ENCODE measurements around the gene UNC5B.

The UNC5B gene

GRCh38 chr10:71242622-71243009, 30.2 kb downstream of the UNC5B start:
- H3K79me2 ChIP-seq (ENCODE audit: low read length): no peaks in the 10 kb centered on the region
- H3K27ac ChIP-seq (ENCODE audit: low read length): no peak overlapping the region
- no peak for TF ChIP-seq CTCF (IDR thresholded peaks at IDR 0.05; ENCODE audit: low read length)
- TF ChIP-seq EZH2 (optimal IDR thresholded peaks at IDR 0.05; ENCODE audit: low read depth, low read length): no peak
- TF ChIP-seq EZH2phosphoT487 (IDR thresholded peaks at IDR 0.05; ENCODE audit: low read length): no peak
- no peaks in the 10 kb centered on the region for H3K9me3 ChIP-seq (replicated peaks; ENCODE audit: insufficient read depth, low read length)
- no peak overlapping the region for H3K4me2 ChIP-seq (ENCODE audit: low read depth, low read length)
- H3K9ac ChIP-seq (ENCODE audit: low read length): no peak overlapping the region
- H3K9me2 ChIP-seq (replicated peaks; ENCODE audit: insufficient read depth, low read length): no peaks in the 10 kb centered on the region
- no peak overlapping the region for H3K4me3 ChIP-seq (ENCODE audit: low read length)
- H3F3A ChIP-seq (ENCODE audit: insufficient read depth, low read length): no peaks in the 10 kb centered on the region
- H3K4me1 ChIP-seq (ENCODE audit: low read length): no peaks in the 10 kb centered on the region
- H4K20me1 ChIP-seq (ENCODE audit: insufficient read depth, low read length): no peaks in the 10 kb centered on the region
- DNase-seq: no peak
- H3K27me3 ChIP-seq (replicated peaks; ENCODE audit: insufficient read depth, low read length): peaks cover 15% of the 10 kb centered on the region; the same call in 1 of the 2 replicates
- H3K36me3 ChIP-seq (replicated peaks; ENCODE audit: insufficient read depth, low read length): no peaks in the 10 kb centered on the region
- no peak overlapping the region for H2AFZ ChIP-seq (ENCODE audit: low read length)

GRCh38 chr10:71243756-71244395, 31.5 kb downstream of the UNC5B start:
- no peak overlapping the region for H3K4me2 ChIP-seq (ENCODE audit: low read depth, low read length)
- no peaks in the 10 kb centered on the region for H3K79me2 ChIP-seq (ENCODE audit: low read length)
- TF ChIP-seq CTCF (IDR thresholded peaks at IDR 0.05; ENCODE audit: low read length): no peak
- no peak for TF ChIP-seq EZH2phosphoT487 (IDR thresholded peaks at IDR 0.05; ENCODE audit: low read length)
- no peak for DNase-seq
- H3K9me3 ChIP-seq (replicated peaks; ENCODE audit: insufficient read depth, low read length): no peaks in the 10 kb centered on the region
- no peak overlapping the region for H3K27ac ChIP-seq (ENCODE audit: low read length)
- H3K27me3 ChIP-seq (replicated peaks; ENCODE audit: insufficient read depth, low read length): peaks cover 15% of the 10 kb centered on the region; the same call in 1 of the 2 replicates
- H2AFZ ChIP-seq (ENCODE audit: low read length): no peak overlapping the region
- no peak overlapping the region for H3K9ac ChIP-seq (ENCODE audit: low read length)
- H3K4me3 ChIP-seq (ENCODE audit: low read length): no peak overlapping the region
- no peaks in the 10 kb centered on the region for H4K20me1 ChIP-seq (ENCODE audit: insufficient read depth, low read length)
- no peaks in the 10 kb centered on the region for H3K36me3 ChIP-seq (replicated peaks; ENCODE audit: insufficient read depth, low read length)
- H3F3A ChIP-seq (ENCODE audit: insufficient read depth, low read length): no peaks in the 10 kb centered on the region
- no peaks in the 10 kb centered on the region for H3K9me2 ChIP-seq (replicated peaks; ENCODE audit: insufficient read depth, low read length)
- no peaks in the 10 kb centered on the region for H3K4me1 ChIP-seq (ENCODE audit: low read length)

- Histone ChIP-seq H2AFZ (ENCODE audit: low read length) (no peak overlapping the region), H3K4me2 (ENCODE audit: low read depth, low read length) (no peak overlapping the region), H3K9me3 (replicated peaks; ENCODE audit: insufficient read depth, low read length) (no peaks in the 10 kb centered on the region), H4K20me1 (ENCODE audit: insufficient read depth, low read length) (no peaks in the 10 kb centered on the region), H3K36me3 (replicated peaks; ENCODE audit: insufficient read depth, low read length) (no peaks in the 10 kb centered on the region), H3K9me2 (replicated peaks; ENCODE audit: insufficient read depth, low read length) (no peaks in the 10 kb centered on the region), H3K27me3 (replicated peaks; ENCODE audit: insufficient read depth, low read length) (peaks cover 15% of the 10 kb centered on the region; the same call in 1 of the 2 replicates), H3K9ac (ENCODE audit: low read length) (no peak overlapping the region), H3K79me2 (ENCODE audit: low read length) (no peaks in the 10 kb centered on the region), H3K4me3 (ENCODE audit: low read length) (no peak overlapping the region), H3K27ac (ENCODE audit: low read length) (no peak overlapping the region), H3F3A (ENCODE audit: insufficient read depth, low read length) (no peaks in the 10 kb centered on the region), H3K4me1 (ENCODE audit: low read length) (no peaks in the 10 kb centered on the region)
- TF ChIP-seq CTCF (IDR thresholded peaks at IDR 0.05; ENCODE audit: low read length) (no peak), EZH2 (optimal IDR thresholded peaks at IDR 0.05; ENCODE audit: low read depth, low read length) (no peak), EZH2phosphoT487 (IDR thresholded peaks at IDR 0.05; ENCODE audit: low read length) (no peak)
- DNase-seq: no peak
Observed at GRCh38 chr10:71244431-71245419, 32.4 kb downstream of the UNC5B start.
